Gastroesophageal sphincter (tissue), 4 donors: Measurements from ENCODE around the gene CLDN5. TPM values are rescaled to one million over a fixed set of nuclear protein-coding genes. Genes with fewer than 3 reads are reported as not detected.

Experiments used
- ATAC-seq: fragments of 150-250 bp; one replicate; pipeline ENCODE4 v1.9.1; 2016; ENCODE audit warnings: mild to moderate bottlenecking, moderate library complexity
- H3K27ac ChIP-seq, 4 donors: fragments of 200-600 bp; sonication (generic) in 3 of 4; 1 replicate in 3 of 4; 2 replicates in 1 of 4; pipeline ENCODE4 v1.5.1; 2016 to 2019
- H3K27me3 ChIP-seq: fragments of 200-600 bp; sonication (generic); one replicate; pipeline ENCODE4 v1.5.1; 2019
- H3K36me3 ChIP-seq, 2 donors: fragments of 200-600 bp; sonication (generic); one replicate each; pipeline ENCODE4 v1.5.1; 2019; ENCODE audit warnings: control low read depth in 1 of 2
- H3K4me1 ChIP-seq, 3 donors: fragments of 200-600 bp; sonication (generic); 1 replicate in 2 of 3; 2 replicates in 1 of 3; pipeline ENCODE4 v1.5.1; 2016 to 2019; ENCODE audit warnings: control low read depth in 2 of 3
- H3K4me3 ChIP-seq, 2 donors: fragments of 200-600 bp; sonication (generic); one replicate each; pipeline ENCODE4 v1.5.1; 2019; ENCODE audit warnings: mild to moderate bottlenecking in 1 of 2, moderate library complexity in 1 of 2
- H3K9me3 ChIP-seq, 3 donors: fragments of 200-600 bp; sonication (generic); one replicate each; pipeline ENCODE4 v1.5.1; 2017 to 2019; ENCODE audit warnings: control low read depth in 2 of 3
- CTCF ChIP-seq, 4 experiments: fragments of 200-600 bp in 2 of 4; fragments of 450-650 bp in 2 of 4; sonication (generic) in 1 of 4; IDR thresholded peaks; one replicate each; pipeline ENCODE4 v1.5.1; 2017 to 2019; ENCODE audit warnings: antibody characterized with exemption in 4 of 4, mild to moderate bottlenecking in 2 of 4, moderate library complexity in 2 of 4
- EP300 ChIP-seq: sonication (generic); formaldehyde crosslinking; IDR thresholded peaks from one replicate; pipeline ENCODE4 v1.6.1; 2017; ENCODE audit warnings: antibody characterized with exemption, mild to moderate bottlenecking
- POLR2A ChIP-seq, 2 donors: fragments of 450-650 bp; IDR thresholded peaks; one replicate each; pipeline ENCODE4 v1.6.1; 2017; ENCODE audit warnings: antibody characterized with exemption in 2 of 2, mild to moderate bottlenecking in 2 of 2, moderate library complexity in 1 of 2
- POLR2AphosphoS5 ChIP-seq: sonication (generic); formaldehyde crosslinking; IDR thresholded peaks from one replicate; pipeline ENCODE4 v1.6.1; 2017; ENCODE audit warnings: antibody characterized with exemption
- WGBS, 2 donors: methylation state at CpG; one replicate each; pipeline ENCODE4 v1.1.5; 2018; ENCODE audit warnings: low coverage in 1 of 2; 5-methylcytosine and 5-hydroxymethylcytosine counted together
- total RNA-seq, 4 donors: library from RNA; depleted of rRNA; stranded (reverse); fragments of >200 nt; gene quantifications; one replicate each; pipeline ENCODE4 v1.1.0, GENCODE V29; 2016

Gene CLDN5
- total RNA-seq, 4 donors from 2014 or later: 29.6 to 149 (median 93.3) TPM

- Histone ChIP-seq H3K9me3 (no peaks in the 10 kb centered on the region), H3K4me1 (peaks cover 0 to 22% (median 0%) of the 10 kb centered on the region in 3 donors), H3K4me3 (peak overlapping the region in 1 of 2 donors; percentile 48), H3K27ac (peak overlapping the region in 3 of 4 donors; percentile 71 to 77 (median 72)), H3K27me3 (peaks cover 78% of the 10 kb centered on the region), H3K36me3 (no peaks in the 10 kb centered on the region)
- TF ChIP-seq EP300: no peak
- no peak for TF ChIP-seq CTCF (IDR thresholded peaks at IDR 0.05)
- ATAC-seq: no peak
- 80 to 85% methylated on average over 4 of the region's 15 CpGs for WGBS, 2 donors
Observed at GRCh38 chr22:19525116-19525660, 978 bp upstream of the CLDN5 start.

- Histone ChIP-seq H3K27me3 (peaks cover 71% of the 10 kb centered on the region), H3K9me3 (no peaks in the 10 kb centered on the region), H3K36me3 (no peaks in the 10 kb centered on the region), H3K4me1 (peaks cover 0 to 22% (median 0%) of the 10 kb centered on the region in 3 donors), H3K27ac (peak overlapping the region in 3 of 4 donors; percentile 68 to 71 (median 70)), H3K4me3 (peak overlapping the region; percentile 4 to 48)
- ATAC-seq: no peak
- TF ChIP-seq CTCF (IDR thresholded peaks at IDR 0.05): peak in 1 of 4 experiments; percentile 3
- TF ChIP-seq POLR2AphosphoS5: no peak
- no CpG with 5 or more reads among the region's 99 CpGs for WGBS, 2 donors
Observed at GRCh38 chr22:19523240-19524169, 705 bp downstream of the CLDN5 start.

- peak overlapping the region; percentile 18 to 48 for H3K4me3 ChIP-seq
Observed at GRCh38 chr22:19522881-19523239, 1.4 kb downstream of the CLDN5 start.

GRCh38 chr22:19522190-19522880 is 1.9 kb downstream of the CLDN5 start:
- ATAC-seq: no peak
- Histone ChIP-seq H3K4me3 (peak overlapping the region; percentile 18 to 48), H3K27ac (peak overlapping the region in 3 of 4 donors; percentile 68 to 71 (median 70)), H3K36me3 (no peaks in the 10 kb centered on the region), H3K27me3 (peaks cover 59% of the 10 kb centered on the region), H3K4me1 (peaks cover 0 to 22% (median 0%) of the 10 kb centered on the region in 3 donors), H3K9me3 (no peaks in the 10 kb centered on the region)
- no peak for TF ChIP-seq POLR2A (IDR thresholded peaks at IDR 0.05)
- no peak for TF ChIP-seq EP300
- TF ChIP-seq CTCF (IDR thresholded peaks at IDR 0.05): no peak
- TF ChIP-seq POLR2AphosphoS5: no peak
- WGBS, 2 donors: 56% methylated on average over 2 of the region's 16 CpGs; no CpG with 5 or more reads in 1 of the 2 donors

More at GRCh38 chr22:19522881-19523239, 1.4 kb downstream of the CLDN5 start:
- TF ChIP-seq EP300: no peak
- TF ChIP-seq POLR2AphosphoS5: no peak
- no peak for TF ChIP-seq POLR2A (IDR thresholded peaks at IDR 0.05)
- TF ChIP-seq CTCF (IDR thresholded peaks at IDR 0.05): no peak
- Histone ChIP-seq H3K36me3 (no peaks in the 10 kb centered on the region), H3K27ac (peak overlapping the region in 3 of 4 donors; percentile 68 to 71 (median 70)), H3K9me3 (no peaks in the 10 kb centered on the region), H3K4me1 (peaks cover 0 to 22% (median 0%) of the 10 kb centered on the region in 3 donors), H3K27me3 (peaks cover 64% of the 10 kb centered on the region)
- no peak for ATAC-seq
- no CpG with 5 or more reads among the region's 9 CpGs for WGBS, 2 donors
